GM23338 (cell line): Measurements from ENCODE around the gene MAP1LC3A. TPM values are rescaled to one million over a fixed set of nuclear protein-coding genes. Genes with fewer than 3 reads are reported as not detected.

Source experiments
- ATAC-seq: fragments of 200-7000 bp; cut with Tn5 transposase; 3 replicates; pipeline ENCODE4 v1.9.1; 2020
- DNase-seq: peaks from one replicate; pipeline ENCODE4 v3.0.0-alpha.2; 2015; ENCODE audit warnings: low spot score
- H2AFZ ChIP-seq: fragments of 200-600 bp; sonication (generic); 2 replicates; pipeline ENCODE4 v1.8.0; 2016; ENCODE audit warnings: antibody characterized with exemption, mild to moderate bottlenecking, moderate library complexity
- H3F3A ChIP-seq: fragments of 200-600 bp; sonication (generic); replicated peaks from 2 replicates; pipeline ENCODE4 v1.8.0; 2017; ENCODE audit warnings: antibody characterized with exemption, mixed run types, low read depth
- H3K27ac ChIP-seq: fragments of 200-600 bp; sonication (generic); 2 replicates; pipeline ENCODE4 v1.6.1; 2016; ENCODE audit warnings: low read depth
- H3K27me3 ChIP-seq: fragments of 200-600 bp; sonication (generic); 2 replicates; pipeline ENCODE4 v1.8.0; 2016; ENCODE audit warnings: mild to moderate bottlenecking, mixed run types, moderate library complexity; ENCODE audit not compliant: insufficient read depth
- H3K36me3 ChIP-seq: fragments of 200-600 bp; sonication (generic); 2 replicates; pipeline ENCODE4 v1.8.0; 2016; ENCODE audit warnings: mild to moderate bottlenecking; ENCODE audit not compliant: insufficient read depth
- H3K4me1 ChIP-seq: fragments of 200-600 bp; sonication (generic); 2 replicates; pipeline ENCODE4 v1.8.0; 2016; ENCODE audit warnings: mild to moderate bottlenecking, moderate library complexity; ENCODE audit not compliant: insufficient read depth
- H3K4me2 ChIP-seq: fragments of 200-600 bp; sonication (generic); 2 replicates; pipeline ENCODE4 v1.7.1; 2017; ENCODE audit warnings: mixed run types
- H3K4me3 ChIP-seq: fragments of 200-600 bp; sonication (generic); 2 replicates; pipeline ENCODE4 v1.6.1; 2016; ENCODE audit warnings: mixed run types
- H3K79me2 ChIP-seq: fragments of 200-600 bp; sonication (generic); replicated peaks from 2 replicates; pipeline ENCODE4 v1.8.0; 2017; ENCODE audit warnings: mild to moderate bottlenecking; ENCODE audit not compliant: insufficient read depth
- H3K9me2 ChIP-seq: fragments of 200-600 bp; sonication (generic); 2 replicates; pipeline ENCODE4 v1.8.0; 2017; ENCODE audit not compliant: insufficient read depth
- H4K20me1 ChIP-seq: fragments of 200-600 bp; sonication (generic); replicated peaks from 2 replicates; pipeline ENCODE4 v1.8.0; 2017; ENCODE audit warnings: mild to moderate bottlenecking; ENCODE audit not compliant: insufficient read depth
- H3K27ac Mint-ChIP-seq: 2 replicates; pipeline ENCODE4 v1.8.0; 2020; ENCODE audit warnings: inconsistent platforms, mild to moderate bottlenecking, moderate library complexity, mixed read lengths
- H3K27me3 Mint-ChIP-seq: 3 replicates; pipeline ENCODE4 v1.8.0; 2022; ENCODE audit warnings: low read depth, mild to moderate bottlenecking, moderate library complexity, mixed read lengths, inconsistent platforms; ENCODE audit not compliant: insufficient read depth, poor library complexity
- H3K36me3 Mint-ChIP-seq: 3 replicates; pipeline ENCODE4 v1.8.0; 2021; ENCODE audit warnings: low read depth, mild to moderate bottlenecking, inconsistent platforms, moderate library complexity, mixed read lengths
- H3K4me1 Mint-ChIP-seq: 3 replicates; pipeline ENCODE4 v1.8.0; 2020; ENCODE audit warnings: mild to moderate bottlenecking, inconsistent platforms, mixed read lengths
- H3K4me3 Mint-ChIP-seq: 3 replicates; pipeline ENCODE4 v1.8.0; 2021; ENCODE audit warnings: moderate library complexity, mild to moderate bottlenecking, inconsistent platforms, mixed read lengths
- H3K9me3 Mint-ChIP-seq: 3 replicates; pipeline ENCODE4 v1.8.0; 2020; ENCODE audit warnings: moderate library complexity, mild to moderate bottlenecking, inconsistent platforms, mixed read lengths
- CREB1 ChIP-seq: fragments of 250-450 bp; sonication (Bioruptor Pico); IDR thresholded peaks from 2 replicates; pipeline ENCODE4 v1.5.0; 2020; ENCODE audit warnings: low read depth, mild to moderate bottlenecking, moderate library complexity
- EZH2 ChIP-seq: fragments of 200-600 bp; sonication (generic); IDR thresholded peaks from one replicate; pipeline ENCODE4 v1.8.0; 2017; ENCODE audit warnings: antibody characterized with exemption, mild to moderate bottlenecking, low read depth; ENCODE audit not compliant: unreplicated experiment
- EZH2phosphoT487 ChIP-seq: fragments of 200-600 bp; sonication (generic); IDR thresholded peaks from one replicate; pipeline ENCODE4 v1.8.1; 2018; ENCODE audit warnings: antibody characterized with exemption; ENCODE audit not compliant: unreplicated experiment
- JUNB ChIP-seq: IDR thresholded peaks from one replicate; pipeline ENCODE4 v1.6.1; 2016; ENCODE audit warnings: antibody characterized with exemption; ENCODE audit not compliant: unreplicated experiment
- NANOG ChIP-seq: IDR thresholded peaks from 2 replicates; pipeline ENCODE4 v1.6.1; 2016; ENCODE audit warnings: antibody characterized with exemption, borderline replicate concordance
- POLR2AphosphoS5 ChIP-seq: IDR thresholded peaks from 2 replicates; pipeline ENCODE4 v1.6.1; 2016; ENCODE audit warnings: antibody characterized with exemption, low read depth
- REST ChIP-seq: IDR thresholded peaks from one replicate; pipeline ENCODE4 v1.6.1; 2018; ENCODE audit warnings: antibody characterized with exemption; ENCODE audit not compliant: unreplicated experiment
- STAT1 ChIP-seq: IDR thresholded peaks from one replicate; pipeline ENCODE4 v1.6.1; 2016; ENCODE audit warnings: antibody characterized with exemption; ENCODE audit not compliant: unreplicated experiment
- ZNF114 ChIP-seq: fragments of 250-450 bp; sonication (Bioruptor Pico); IDR thresholded peaks from 2 replicates; pipeline ENCODE4 v1.5.0; 2020; ENCODE audit warnings: mild to moderate bottlenecking, moderate library complexity
- ZNF331 ChIP-seq: fragments of 250-450 bp; sonication (Bioruptor Pico); IDR thresholded peaks from 2 replicates; pipeline ENCODE4 v1.5.0; 2020; ENCODE audit warnings: low read depth, mild to moderate bottlenecking, moderate library complexity
- polyA plus RNA-seq: library from polyadenylated mRNA; unstranded; fragments of >200 nt; fragmentation: Nextera tagmentation; extraction: Ambion mirVana; gene quantifications from 2 replicates; pipeline ENCODE4 v1.2.1, GENCODE V29; 2016
- total RNA-seq: library from RNA; depleted of rRNA; stranded (reverse); fragments of >200 nt; shearing (Covaris generic); gene quantifications from 2 replicates; pipeline ENCODE4 v1.2.3, GENCODE V29; 2014
- TF ChIP-seq, protein P1 (sequence below): fragments of 250-450 bp; sonication (Bioruptor Pico); IDR thresholded peaks from 2 replicates; pipeline ENCODE4 v1.5.0; 2020; ENCODE audit warnings: mild to moderate bottlenecking, moderate library complexity
- TF ChIP-seq, protein P2 (sequence below): IDR thresholded peaks from 2 replicates; pipeline ENCODE4 v1.6.1; 2016; ENCODE audit warnings: antibody characterized with exemption
- TF ChIP-seq, protein P3 (sequence below), 2 experiments: fragments of 200-600 bp in 1 of 2; sonication (generic) in 1 of 2; conservative IDR thresholded peaks; 2 replicates each; pipeline versions ENCODE4 v1.5.1 to v1.6.1; 2016 to 2017; ENCODE audit warnings: antibody characterized with exemption in 2 of 2, low read depth in 2 of 2, mild to moderate bottlenecking in 2 of 2, moderate library complexity in 1 of 2

MAP1LC3A gene
- total and polyA plus RNA-seq, 2 experiments from 2014 or later, result 15.2 to 15.9 TPM

DNA sequence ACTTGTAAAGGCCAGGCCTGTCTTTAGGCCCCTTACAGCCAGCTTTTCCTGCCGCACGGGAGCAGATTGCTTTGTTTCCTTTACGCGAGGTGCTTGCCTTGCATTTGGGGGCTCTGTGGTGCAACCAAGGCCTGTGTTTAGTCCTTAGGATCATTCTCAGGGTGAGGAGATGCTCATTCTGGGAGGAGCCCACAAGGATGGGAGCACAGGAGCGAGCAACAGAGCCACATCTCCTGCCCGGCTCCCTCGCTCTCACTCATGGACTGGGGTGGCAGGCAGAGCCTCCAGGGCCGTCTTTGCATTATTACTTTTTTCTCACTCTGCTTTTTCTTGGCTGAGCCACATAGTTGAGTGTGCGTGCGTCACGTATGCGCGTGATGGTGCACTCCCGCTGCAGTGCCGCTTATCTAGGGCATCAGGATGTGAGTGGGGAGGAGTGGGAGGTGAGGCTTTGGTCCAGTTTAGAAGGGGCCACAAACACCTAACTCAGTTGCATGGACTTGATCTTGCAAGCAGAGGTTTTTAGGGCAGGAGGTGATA lies 23.1 kb upstream of the MAP1LC3A start:
- Histone ChIP-seq H2AFZ (no peak overlapping the region), H3K4me3 (no peak overlapping the region), H3K36me3 (no peaks in the 10 kb centered on the region), H3K4me1 (no peaks in the 10 kb centered on the region), H4K20me1 (no peaks in the 10 kb centered on the region; the same call in none of the 2 replicates), H3F3A (0 out of 2 replicates have a peak, but pooled peaks cover 4% of the 10 kb centered on the region), H3K79me2 (no peaks in the 10 kb centered on the region), H3K27ac (no peak overlapping the region), H3K27me3 (no peaks in the 10 kb centered on the region), H3K4me2 (no peak overlapping the region), H3K9me2 (no peaks in the 10 kb centered on the region)
- H3K9me3 Mint-ChIP-seq, result no peaks in the 10 kb centered on the region
- no peak for DNase-seq
- TF ChIP-seq EZH2, result no peak
- no peak for TF ChIP-seq EZH2phosphoT487
- TF ChIP-seq REST, result no peak
- no peak for TF ChIP-seq CREB1
- no peak for TF ChIP-seq NANOG
- no peak for TF ChIP-seq JUNB
- TF ChIP-seq, protein P1, sequence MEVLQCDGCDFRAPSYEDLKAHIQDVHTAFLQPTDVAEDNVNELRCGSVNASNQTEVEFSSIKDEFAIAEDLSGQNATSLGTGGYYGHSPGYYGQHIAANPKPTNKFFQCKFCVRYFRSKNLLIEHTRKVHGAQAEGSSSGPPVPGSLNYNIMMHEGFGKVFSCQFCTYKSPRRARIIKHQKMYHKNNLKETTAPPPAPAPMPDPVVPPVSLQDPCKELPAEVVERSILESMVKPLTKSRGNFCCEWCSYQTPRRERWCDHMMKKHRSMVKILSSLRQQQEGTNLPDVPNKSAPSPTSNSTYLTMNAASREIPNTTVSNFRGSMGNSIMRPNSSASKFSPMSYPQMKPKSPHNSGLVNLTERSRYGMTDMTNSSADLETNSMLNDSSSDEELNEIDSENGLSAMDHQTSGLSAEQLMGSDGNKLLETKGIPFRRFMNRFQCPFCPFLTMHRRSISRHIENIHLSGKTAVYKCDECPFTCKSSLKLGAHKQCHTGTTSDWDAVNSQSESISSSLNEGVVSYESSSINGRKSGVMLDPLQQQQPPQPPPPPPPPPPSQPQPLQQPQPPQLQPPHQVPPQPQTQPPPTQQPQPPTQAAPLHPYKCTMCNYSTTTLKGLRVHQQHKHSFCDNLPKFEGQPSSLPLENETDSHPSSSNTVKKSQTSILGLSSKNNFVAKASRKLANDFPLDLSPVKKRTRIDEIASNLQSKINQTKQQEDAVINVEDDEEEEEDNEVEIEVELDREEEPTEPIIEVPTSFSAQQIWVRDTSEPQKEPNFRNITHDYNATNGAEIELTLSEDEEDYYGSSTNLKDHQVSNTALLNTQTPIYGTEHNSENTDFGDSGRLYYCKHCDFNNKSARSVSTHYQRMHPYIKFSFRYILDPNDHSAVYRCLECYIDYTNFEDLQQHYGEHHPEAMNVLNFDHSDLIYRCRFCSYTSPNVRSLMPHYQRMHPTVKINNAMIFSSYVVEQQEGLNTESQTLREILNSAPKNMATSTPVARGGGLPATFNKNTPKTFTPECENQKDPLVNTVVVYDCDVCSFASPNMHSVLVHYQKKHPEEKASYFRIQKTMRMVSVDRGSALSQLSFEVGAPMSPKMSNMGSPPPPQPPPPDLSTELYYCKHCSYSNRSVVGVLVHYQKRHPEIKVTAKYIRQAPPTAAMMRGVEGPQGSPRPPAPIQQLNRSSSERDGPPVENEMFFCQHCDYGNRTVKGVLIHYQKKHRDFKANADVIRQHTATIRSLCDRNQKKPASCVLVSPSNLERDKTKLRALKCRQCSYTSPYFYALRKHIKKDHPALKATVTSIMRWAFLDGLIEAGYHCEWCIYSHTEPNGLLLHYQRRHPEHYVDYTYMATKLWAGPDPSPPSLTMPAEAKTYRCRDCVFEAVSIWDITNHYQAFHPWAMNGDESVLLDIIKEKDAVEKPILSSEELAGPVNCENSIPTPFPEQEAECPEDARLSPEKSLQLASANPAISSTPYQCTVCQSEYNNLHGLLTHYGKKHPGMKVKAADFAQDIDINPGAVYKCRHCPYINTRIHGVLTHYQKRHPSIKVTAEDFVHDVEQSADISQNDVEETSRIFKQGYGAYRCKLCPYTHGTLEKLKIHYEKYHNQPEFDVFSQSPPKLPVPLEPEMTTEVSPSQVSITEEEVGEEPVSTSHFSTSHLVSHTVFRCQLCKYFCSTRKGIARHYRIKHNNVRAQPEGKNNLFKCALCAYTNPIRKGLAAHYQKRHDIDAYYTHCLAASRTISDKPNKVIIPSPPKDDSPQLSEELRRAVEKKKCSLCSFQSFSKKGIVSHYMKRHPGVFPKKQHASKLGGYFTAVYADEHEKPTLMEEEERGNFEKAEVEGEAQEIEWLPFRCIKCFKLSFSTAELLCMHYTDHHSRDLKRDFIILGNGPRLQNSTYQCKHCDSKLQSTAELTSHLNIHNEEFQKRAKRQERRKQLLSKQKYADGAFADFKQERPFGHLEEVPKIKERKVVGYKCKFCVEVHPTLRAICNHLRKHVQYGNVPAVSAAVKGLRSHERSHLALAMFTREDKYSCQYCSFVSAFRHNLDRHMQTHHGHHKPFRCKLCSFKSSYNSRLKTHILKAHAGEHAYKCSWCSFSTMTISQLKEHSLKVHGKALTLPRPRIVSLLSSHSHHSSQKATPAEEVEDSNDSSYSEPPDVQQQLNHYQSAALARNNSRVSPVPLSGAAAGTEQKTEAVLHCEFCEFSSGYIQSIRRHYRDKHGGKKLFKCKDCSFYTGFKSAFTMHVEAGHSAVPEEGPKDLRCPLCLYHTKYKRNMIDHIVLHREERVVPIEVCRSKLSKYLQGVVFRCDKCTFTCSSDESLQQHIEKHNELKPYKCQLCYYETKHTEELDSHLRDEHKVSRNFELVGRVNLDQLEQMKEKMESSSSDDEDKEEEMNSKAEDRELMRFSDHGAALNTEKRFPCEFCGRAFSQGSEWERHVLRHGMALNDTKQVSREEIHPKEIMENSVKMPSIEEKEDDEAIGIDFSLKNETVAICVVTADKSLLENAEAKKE (CRISPR knock-in tag), result no peak
- TF ChIP-seq POLR2AphosphoS5, result no peak
- TF ChIP-seq ZNF331 (CRISPR knock-in tag), result no peak
- TF ChIP-seq, protein P2, sequence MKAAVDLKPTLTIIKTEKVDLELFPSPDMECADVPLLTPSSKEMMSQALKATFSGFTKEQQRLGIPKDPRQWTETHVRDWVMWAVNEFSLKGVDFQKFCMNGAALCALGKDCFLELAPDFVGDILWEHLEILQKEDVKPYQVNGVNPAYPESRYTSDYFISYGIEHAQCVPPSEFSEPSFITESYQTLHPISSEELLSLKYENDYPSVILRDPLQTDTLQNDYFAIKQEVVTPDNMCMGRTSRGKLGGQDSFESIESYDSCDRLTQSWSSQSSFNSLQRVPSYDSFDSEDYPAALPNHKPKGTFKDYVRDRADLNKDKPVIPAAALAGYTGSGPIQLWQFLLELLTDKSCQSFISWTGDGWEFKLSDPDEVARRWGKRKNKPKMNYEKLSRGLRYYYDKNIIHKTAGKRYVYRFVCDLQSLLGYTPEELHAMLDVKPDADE, result no peak
- TF ChIP-seq, protein P3, sequence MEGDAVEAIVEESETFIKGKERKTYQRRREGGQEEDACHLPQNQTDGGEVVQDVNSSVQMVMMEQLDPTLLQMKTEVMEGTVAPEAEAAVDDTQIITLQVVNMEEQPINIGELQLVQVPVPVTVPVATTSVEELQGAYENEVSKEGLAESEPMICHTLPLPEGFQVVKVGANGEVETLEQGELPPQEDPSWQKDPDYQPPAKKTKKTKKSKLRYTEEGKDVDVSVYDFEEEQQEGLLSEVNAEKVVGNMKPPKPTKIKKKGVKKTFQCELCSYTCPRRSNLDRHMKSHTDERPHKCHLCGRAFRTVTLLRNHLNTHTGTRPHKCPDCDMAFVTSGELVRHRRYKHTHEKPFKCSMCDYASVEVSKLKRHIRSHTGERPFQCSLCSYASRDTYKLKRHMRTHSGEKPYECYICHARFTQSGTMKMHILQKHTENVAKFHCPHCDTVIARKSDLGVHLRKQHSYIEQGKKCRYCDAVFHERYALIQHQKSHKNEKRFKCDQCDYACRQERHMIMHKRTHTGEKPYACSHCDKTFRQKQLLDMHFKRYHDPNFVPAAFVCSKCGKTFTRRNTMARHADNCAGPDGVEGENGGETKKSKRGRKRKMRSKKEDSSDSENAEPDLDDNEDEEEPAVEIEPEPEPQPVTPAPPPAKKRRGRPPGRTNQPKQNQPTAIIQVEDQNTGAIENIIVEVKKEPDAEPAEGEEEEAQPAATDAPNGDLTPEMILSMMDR (conservative IDR thresholded peaks at IDR 0.05; ENCODE audit: low read depth in 2 of 2), result no peak
- TF ChIP-seq ZNF114 (CRISPR knock-in tag), result no peak
- no peak for TF ChIP-seq STAT1
- peaks cover 3% of the 10 kb centered on the region for H3K27me3 Mint-ChIP-seq
- ATAC-seq, result no peak
- H3K27ac Mint-ChIP-seq, result no peak overlapping the region
- H3K36me3 Mint-ChIP-seq, result peaks cover 42% of the 10 kb centered on the region
- H3K4me3 Mint-ChIP-seq, result no peak overlapping the region
- H3K4me1 Mint-ChIP-seq, result no peaks in the 10 kb centered on the region
